ENCODE measurements around the gene BIN1. TPM values are rescaled to one million over a fixed set of nuclear protein-coding genes. Genes with fewer than 3 reads are reported as not detected.

The BIN1 gene
- total RNA-seq, 1 experiment from 2014 or later, result 58.6 TPM

DNA sequence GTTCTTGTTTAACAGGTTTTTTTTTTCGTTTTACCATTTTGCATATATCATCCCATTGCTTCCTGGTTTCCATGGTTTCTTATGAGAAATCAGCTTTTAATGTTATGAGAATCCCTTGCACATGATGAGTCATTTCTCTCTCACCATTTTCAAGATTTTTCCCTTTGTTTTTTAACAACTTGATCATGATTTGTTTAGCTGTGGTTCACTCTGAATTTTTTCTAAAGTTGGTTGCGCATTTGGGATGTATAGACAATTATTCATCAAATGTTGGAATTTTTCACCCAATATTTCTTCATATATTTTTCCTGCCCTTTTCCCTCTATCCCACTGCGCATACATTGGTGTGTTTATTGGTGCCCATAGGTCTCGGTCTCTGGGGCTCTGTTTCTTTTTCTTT lies 42.4 kb upstream of the BIN1 start:
- Histone ChIP-seq H3K9me3 (ENCODE audit: control insufficient read depth, insufficient read depth, low read depth, low read length) (no peaks in the 10 kb centered on the region), H3K36me3 (ENCODE audit: control insufficient read depth, insufficient read depth, low read length) (no peaks in the 10 kb centered on the region), H3K27me3 (ENCODE audit: control insufficient read depth, insufficient read depth, low read length) (no peaks in the 10 kb centered on the region), H3K4me3 (ENCODE audit: low read depth in 2 of 2, low read length in 2 of 2) (no peak overlapping the region), H3K4me1 (ENCODE audit: control insufficient read depth, insufficient read depth, low read length) (no peaks in the 10 kb centered on the region), H3K27ac (ENCODE audit: low read length) (no peak overlapping the region)
- CTCF ChIA-PET, result no interaction called here
- intact Hi-C loops (cut with micrococcal nuclease; ENCODE audit: unreplicated experiment), result no loop called here
- TF ChIP-seq POLR2AphosphoS5 (IDR thresholded peaks at IDR 0.05; ENCODE audit: low read depth, low read length) (no peak), SIN3A (IDR thresholded peaks at IDR 0.05; ENCODE audit: borderline replicate concordance, insufficient read depth, low read depth, low read length) (no peak), TCF7L2 (IDR thresholded peaks at IDR 0.05; ENCODE audit: low read depth, low read length) (no peak)
- TF ChIP-seq, protein P1, sequence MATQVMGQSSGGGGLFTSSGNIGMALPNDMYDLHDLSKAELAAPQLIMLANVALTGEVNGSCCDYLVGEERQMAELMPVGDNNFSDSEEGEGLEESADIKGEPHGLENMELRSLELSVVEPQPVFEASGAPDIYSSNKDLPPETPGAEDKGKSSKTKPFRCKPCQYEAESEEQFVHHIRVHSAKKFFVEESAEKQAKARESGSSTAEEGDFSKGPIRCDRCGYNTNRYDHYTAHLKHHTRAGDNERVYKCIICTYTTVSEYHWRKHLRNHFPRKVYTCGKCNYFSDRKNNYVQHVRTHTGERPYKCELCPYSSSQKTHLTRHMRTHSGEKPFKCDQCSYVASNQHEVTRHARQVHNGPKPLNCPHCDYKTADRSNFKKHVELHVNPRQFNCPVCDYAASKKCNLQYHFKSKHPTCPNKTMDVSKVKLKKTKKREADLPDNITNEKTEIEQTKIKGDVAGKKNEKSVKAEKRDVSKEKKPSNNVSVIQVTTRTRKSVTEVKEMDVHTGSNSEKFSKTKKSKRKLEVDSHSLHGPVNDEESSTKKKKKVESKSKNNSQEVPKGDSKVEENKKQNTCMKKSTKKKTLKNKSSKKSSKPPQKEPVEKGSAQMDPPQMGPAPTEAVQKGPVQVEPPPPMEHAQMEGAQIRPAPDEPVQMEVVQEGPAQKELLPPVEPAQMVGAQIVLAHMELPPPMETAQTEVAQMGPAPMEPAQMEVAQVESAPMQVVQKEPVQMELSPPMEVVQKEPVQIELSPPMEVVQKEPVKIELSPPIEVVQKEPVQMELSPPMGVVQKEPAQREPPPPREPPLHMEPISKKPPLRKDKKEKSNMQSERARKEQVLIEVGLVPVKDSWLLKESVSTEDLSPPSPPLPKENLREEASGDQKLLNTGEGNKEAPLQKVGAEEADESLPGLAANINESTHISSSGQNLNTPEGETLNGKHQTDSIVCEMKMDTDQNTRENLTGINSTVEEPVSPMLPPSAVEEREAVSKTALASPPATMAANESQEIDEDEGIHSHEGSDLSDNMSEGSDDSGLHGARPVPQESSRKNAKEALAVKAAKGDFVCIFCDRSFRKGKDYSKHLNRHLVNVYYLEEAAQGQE (IDR thresholded peaks at IDR 0.05; ENCODE audit: insufficient read depth in 1 of 2, low read depth in 2 of 2, low read length in 1 of 2), result no peak
- TF ChIP-seq, protein P2, sequence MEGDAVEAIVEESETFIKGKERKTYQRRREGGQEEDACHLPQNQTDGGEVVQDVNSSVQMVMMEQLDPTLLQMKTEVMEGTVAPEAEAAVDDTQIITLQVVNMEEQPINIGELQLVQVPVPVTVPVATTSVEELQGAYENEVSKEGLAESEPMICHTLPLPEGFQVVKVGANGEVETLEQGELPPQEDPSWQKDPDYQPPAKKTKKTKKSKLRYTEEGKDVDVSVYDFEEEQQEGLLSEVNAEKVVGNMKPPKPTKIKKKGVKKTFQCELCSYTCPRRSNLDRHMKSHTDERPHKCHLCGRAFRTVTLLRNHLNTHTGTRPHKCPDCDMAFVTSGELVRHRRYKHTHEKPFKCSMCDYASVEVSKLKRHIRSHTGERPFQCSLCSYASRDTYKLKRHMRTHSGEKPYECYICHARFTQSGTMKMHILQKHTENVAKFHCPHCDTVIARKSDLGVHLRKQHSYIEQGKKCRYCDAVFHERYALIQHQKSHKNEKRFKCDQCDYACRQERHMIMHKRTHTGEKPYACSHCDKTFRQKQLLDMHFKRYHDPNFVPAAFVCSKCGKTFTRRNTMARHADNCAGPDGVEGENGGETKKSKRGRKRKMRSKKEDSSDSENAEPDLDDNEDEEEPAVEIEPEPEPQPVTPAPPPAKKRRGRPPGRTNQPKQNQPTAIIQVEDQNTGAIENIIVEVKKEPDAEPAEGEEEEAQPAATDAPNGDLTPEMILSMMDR (IDR thresholded peaks at IDR 0.05), result no peak
- POLR2A ChIA-PET, result interaction anchor here (0.6 to 0.7 kb wide), 2 partner anchors 18 to 301 kb away, joined by 3 to 4 read pairs; no protein-coding TSS in a partner anchor
- DNase-seq (ENCODE audit: low read depth, low spot score), result no peak
- BruUV-seq (replicated peaks), result no TSS peak
- ATAC-seq, result no peak
- in situ Hi-C loops (cut with HindIII; ENCODE audit: low pct_unique_long_range_greater_than_20kb, low sequenced_read_pairs), result no loop called here

DNA sequence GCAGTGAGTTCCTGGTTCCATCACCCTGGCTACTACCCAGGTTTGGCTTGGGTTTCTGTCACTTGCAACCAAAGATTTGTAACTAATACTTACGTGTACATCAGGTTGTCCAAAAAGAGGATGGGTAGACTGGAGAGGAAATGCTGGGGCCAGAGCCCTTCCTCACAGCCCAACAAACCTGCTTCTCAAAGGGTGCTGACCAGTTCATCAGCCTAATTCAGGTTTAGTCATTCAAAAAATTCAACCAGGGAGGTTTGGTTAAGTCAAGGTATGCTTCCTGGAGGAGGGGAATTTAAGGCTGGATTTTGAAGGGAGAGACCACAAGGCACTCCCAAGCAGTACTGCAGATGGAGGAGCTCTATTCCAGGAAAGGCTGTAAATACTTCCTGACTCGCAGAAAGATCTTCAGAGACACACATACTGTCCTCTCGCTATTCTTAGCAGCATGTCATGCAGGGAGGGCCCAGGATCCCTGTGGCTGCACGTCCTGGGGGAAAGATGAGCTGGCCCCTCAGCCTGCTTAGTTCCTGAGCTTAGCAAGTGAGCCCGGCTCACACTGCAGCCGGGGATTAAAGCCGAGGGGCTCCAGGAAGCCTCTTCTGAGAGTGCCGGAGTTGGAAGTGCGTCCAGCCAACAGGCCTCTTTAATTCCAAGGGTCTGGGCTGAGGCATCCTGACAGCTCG lies 40.0 kb upstream of the BIN1 start:
- intact Hi-C loops (cut with micrococcal nuclease; ENCODE audit: unreplicated experiment), result no loop called here
- Histone ChIP-seq H3K4me3 (ENCODE audit: low read depth in 2 of 2, low read length in 2 of 2) (no peak overlapping the region), H3K36me3 (ENCODE audit: control insufficient read depth, insufficient read depth, low read length) (no peaks in the 10 kb centered on the region), H3K27ac (ENCODE audit: low read length) (no peak overlapping the region), H3K4me1 (ENCODE audit: control insufficient read depth, insufficient read depth, low read length) (no peaks in the 10 kb centered on the region), H3K27me3 (ENCODE audit: control insufficient read depth, insufficient read depth, low read length) (no peaks in the 10 kb centered on the region), H3K9me3 (ENCODE audit: control insufficient read depth, insufficient read depth, low read depth, low read length) (no peaks in the 10 kb centered on the region)
- CTCF ChIA-PET, result no interaction called here
- ATAC-seq, result no peak
- no peak for DNase-seq (ENCODE audit: low read depth, low spot score)
- POLR2A ChIA-PET, result no interaction called here
- BruUV-seq (replicated peaks), result no TSS peak
- TF ChIP-seq POLR2AphosphoS5 (IDR thresholded peaks at IDR 0.05; ENCODE audit: low read depth, low read length), result no peak
- no peak for TF ChIP-seq SIN3A (IDR thresholded peaks at IDR 0.05; ENCODE audit: borderline replicate concordance, insufficient read depth, low read depth, low read length)
- TF ChIP-seq, protein P2 (IDR thresholded peaks at IDR 0.05), result no peak
- TF ChIP-seq, protein P1 (IDR thresholded peaks at IDR 0.05; ENCODE audit: insufficient read depth in 1 of 2, low read depth in 2 of 2, low read length in 1 of 2), result no peak
- TF ChIP-seq TCF7L2 (IDR thresholded peaks at IDR 0.05; ENCODE audit: low read depth, low read length), result no peak
- in situ Hi-C loops (cut with HindIII; ENCODE audit: low pct_unique_long_range_greater_than_20kb, low sequenced_read_pairs), result no loop called here

Data from Panc1 (cell line).